Measurements from ENCODE around the gene ARHGAP6. TPM values are rescaled to one million over a fixed set of nuclear protein-coding genes. Genes with fewer than 3 reads are reported as not detected.
"Not testable (repeated sequence)": the region's sequence is repeated elsewhere in the genome, so short reads cannot be mapped to it uniquely, and the experiment has no call there.

ARHGAP6 gene
- total RNA-seq, 1 experiment from 2014 or later, result 0.44 TPM

DNA sequence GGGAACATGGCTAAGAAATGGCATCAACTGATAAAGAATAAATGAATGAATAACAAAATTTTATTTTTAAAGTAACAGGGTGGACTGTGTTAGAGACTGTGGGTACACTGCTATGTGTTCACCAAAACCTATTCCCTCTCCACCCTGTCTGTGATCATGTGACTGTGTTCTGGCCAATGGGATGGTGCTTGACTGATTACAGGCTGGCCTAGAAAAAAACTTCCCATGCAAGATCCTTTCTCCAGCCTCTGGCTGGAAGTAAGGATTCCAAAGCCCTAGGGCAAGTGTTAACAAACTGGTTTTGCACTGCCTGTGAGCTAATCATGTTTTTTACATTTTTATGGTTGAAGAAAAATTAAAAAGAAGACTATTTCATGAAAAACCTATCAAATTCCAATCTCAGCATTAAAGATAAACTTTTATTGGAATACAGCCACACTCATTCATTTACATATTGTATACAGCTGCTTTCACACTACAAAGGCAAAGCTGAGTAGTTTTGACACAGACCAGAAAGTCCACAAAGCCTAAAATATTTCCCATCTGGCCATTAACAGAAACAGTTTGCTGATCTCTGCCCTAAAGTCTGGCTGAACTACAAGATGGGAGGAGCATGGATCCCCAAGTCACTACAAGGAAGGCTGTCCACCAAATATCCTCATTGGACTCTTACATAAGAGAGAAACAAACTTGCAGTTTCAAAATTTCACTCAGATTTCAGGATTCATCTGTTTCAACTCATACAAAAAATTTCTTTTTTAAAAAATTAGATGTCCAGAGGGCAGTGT is 133.2 kb downstream of the ARHGAP6 start:
- peak; percentile 22 for DNase-seq (ENCODE audit: low read depth)

DNA sequence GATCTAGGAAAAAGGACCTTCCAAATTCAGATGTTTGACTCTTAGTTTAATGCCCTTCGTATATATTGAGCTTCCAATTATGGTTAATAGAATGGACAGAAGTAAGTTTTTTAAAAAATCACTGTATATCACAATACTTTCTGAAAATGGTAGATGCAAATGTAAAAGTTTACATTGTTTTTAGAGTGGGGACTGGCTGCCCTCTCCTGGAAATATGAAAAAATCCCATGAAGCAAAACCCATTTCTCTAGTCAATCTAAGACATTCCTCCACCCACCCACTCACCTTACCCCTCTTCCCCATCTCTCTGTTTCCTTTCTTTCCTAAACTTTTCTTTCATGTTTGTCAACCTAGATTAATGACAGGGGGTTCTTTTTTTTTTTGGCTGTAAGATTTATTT is 134.5 kb downstream of the ARHGAP6 start:
- peak; percentile 17 for DNase-seq (ENCODE audit: low read depth)

DNA sequence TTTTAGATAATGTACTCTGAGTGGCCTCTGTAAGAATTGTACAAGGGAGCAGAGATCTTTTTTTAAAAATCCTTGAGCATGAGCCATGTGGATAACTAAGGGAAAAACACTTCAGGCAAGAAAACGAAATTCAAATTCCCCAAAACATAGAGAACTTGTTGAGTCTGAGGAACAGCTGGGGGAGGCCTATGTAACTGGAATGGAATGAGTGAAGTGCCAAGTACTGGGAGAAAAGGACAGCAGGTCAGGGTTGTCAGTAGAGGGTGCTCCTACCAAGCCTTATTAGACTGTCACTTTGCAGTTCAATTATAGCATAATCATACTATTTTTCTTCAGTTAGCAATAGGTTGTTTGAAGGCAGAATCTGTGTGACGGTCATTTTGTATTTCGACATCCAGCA is 135.1 kb downstream of the ARHGAP6 start:
- peak; percentile 4 for DNase-seq (ENCODE audit: low read depth)

DNA sequence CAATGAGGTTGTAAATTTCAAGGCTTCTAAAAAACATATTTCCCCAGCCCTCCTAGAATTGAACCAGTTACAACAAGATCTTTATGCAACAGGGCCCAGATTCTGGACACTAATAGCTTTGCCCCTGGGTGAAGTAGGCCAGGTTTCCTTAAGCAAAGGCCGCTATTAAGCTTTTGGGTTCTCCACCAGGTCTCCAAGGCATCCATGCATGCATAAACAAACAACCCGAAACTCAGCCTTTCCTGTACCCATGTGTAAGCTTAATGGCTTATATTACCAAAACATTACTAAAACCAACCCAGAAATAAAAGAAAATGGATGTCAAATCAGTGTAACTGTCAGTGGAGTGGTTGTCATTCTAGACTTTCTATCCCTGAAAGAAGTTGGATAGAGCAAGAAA is 137.1 kb downstream of the ARHGAP6 start:
- no peak for DNase-seq (ENCODE audit: low read depth)

DNA sequence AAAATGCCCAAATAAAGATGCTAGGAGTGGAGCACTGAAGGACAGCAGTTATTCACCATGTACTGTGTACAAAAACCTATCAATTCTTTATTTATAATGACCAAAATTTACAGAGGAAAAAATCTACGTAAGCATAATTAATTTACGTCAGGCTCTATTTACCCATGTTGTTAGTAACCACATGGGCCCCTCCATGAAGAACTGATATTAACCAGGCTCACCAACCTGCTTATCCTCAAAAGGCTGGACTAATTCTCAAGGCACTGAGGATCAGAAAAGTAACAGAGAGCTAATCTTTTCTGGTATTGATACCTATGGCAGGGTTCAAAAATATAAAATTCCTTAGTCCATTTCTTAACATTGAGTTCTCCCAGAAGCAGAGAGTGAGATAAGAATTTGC is 140.0 kb downstream of the ARHGAP6 start:
- no peak for DNase-seq (ENCODE audit: low read depth)

DNA sequence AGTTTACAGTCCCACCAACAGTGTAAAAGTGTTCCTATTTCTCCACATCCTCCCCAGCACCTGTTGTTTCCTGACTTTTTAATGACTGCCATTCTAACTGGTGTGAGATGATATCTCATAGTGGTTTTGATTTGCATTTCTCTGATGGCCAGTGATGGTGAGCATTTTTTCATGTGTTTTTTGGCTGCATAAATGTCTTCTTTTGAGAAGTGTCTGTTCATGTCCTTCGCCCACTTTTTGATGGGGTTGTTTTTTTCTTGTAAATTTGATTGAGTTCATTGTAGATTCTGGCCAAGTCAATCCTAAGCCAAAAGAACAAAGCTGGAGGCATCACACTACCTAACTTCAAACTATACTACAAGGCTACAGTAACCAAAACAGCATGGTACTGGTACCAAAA is 146.5 kb downstream of the ARHGAP6 start:
- DNase-seq (ENCODE audit: low read depth), result not testable (repeated sequence)

DNA sequence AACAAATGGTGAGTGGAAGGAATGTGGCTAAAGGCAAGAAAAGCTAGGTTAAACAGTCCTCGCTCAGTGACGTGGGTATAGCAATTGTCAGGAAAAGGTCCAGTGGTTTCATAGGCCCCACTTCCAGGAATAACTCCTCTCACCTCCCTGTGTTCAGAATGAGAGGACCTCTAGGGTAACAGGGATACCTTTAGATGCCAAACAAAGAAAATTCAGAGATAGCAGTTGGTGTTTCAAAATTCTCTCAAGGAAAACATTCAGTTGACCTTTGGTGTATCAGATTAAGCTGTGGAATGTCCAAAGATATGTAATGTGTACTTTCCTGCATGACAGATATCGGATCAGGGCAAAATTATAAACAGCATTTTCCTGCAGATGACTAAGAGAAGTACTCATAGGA is 155.9 kb downstream of the ARHGAP6 start:
- peak; percentile 19 for DNase-seq (ENCODE audit: low read depth)

DNA sequence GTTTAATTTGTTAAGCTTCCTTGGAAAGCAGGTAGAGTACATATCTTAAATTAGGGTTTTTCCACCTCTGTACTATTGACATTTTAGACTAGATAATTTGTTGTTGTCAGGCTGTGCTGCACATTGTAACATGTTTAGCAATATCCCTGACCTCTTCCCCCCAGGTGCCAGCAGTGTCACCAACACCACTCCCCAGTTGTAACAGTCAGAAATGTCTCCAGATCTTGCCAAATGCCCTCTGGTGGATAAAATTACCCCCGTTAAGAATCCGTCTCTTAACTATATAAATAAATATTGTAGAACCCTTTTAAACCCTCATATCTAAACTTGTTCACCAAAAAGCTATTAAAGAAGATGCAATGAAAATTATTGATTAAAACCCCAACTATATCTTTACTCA is 161.5 kb downstream of the ARHGAP6 start:
- peak; percentile 1 for DNase-seq (ENCODE audit: low read depth)

DNA sequence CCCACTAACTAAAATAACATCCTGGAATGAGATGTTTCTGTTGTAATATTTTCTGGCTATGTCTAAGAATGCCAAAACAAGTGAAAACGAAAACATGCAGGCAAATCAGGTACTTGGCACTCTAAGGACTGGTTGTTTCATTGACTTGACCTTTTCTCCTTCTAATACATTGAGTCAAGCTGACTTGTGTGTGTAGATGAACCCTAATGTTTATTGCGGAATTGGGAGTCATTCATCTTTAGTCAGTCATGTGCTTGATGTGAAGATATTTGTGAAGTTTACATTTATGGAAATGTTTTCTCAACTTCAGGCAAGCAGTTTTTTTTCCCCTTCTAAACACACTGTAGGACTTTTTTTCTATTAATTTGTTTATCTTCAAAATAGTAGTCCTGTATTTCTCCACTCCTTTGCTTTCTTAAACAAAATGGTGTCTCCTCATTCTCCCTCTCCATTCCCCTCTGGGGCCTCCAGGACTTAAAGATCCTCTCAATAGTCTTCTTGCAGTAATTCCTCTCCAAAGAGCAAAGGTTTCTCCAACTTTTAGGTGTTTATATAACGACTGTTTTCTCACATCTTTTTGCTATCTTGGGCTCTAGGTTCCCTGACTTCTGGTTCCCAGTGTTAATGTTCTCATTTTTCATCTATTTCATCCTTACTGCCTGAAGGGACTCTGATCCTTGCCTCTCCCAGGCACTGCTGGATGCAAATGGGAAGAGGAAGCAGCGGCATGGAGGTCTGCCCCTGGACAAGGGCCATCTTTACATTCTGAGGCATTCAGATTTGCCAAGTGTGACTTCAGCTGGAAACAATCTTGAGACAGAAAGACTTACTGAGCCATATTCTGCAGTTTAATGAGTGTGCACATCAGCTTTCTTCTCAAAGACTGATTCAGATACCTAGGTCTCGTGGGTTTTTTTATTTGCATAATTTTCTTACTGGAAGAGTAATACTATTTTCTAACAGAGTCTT is 166.4 kb downstream of the ARHGAP6 start:
- DNase-seq (ENCODE audit: low read depth), result peak; percentile 62

DNA sequence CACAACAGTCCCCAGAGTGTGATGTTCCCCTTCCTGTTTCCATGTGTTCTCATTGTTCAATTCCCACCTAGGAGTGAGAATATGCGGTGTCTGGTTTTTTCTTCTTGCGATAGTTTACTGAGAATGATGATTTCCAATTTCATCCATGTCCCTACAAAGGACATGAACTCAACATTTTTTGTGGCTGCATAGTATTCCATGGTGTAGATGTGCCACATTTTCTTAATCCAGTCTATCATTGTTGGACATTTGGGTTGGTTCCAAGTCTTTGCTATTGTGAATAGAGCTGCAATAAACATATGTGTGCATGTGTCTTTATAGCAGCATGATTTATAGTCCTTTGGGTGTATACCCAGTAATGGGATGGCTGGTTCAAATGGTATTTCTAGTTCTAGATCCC is 174.3 kb downstream of the ARHGAP6 start:
- not testable (repeated sequence) for DNase-seq (ENCODE audit: low read depth)

DNA sequence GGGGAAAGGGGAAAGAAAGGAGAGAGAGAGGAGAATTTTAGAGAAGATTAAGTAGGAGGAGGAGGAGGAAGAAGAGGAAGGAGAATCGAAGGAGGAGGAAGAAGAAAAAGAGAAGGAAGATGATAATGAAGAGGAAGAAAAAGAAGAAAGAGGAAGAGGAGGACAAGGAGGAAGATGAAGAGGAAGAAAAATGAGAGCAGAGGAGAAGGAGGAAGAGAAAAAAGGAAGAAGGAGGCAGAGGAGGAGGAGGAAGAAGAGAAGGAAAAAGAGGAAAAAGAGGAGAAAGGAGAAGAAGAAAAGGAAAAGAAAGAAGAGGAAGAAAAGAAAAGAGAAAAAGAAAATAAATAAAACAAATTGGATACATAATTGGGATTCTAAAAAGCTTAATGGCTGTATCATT is 181.4 kb downstream of the ARHGAP6 start:
- no peak for DNase-seq (ENCODE audit: low read depth)

DNA sequence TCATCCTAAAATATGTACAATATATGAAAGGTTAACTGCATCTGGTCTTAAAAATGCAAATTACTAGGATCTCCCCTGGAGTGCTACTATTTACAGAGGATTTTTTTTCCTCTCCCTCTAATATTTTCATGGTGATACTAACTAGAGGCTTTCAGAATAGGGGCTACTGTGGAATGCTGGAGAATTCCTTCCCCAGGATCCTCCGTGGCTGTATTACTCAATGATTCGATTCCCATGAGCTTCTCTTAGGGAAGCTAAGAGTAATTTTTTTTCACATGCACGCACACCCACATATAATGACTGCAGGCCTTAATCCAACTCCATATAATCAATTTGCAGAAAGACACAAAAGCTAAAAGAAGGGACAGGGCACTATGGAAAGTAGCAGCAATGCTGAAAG is 184.7 kb downstream of the ARHGAP6 start:
- no peak for DNase-seq (ENCODE audit: low read depth)

DNA sequence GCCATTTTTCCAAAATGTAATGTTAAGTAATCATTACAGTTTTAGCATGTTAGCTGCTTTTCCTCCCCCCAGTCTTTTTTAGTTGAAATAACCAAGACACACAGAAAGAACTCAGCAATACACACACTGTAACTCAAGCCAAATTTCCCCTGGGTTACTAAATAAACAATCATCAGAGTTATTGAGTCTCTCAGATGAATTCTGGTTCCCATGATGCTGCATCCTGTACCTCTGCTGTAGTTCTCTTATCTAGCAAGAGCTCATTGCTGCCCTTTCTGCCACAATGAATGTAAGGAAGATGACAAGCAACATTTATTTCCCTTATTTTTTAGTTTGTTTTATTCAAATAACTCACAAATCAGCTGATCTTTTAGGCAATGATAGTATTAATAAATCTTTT is 185.1 kb downstream of the ARHGAP6 start:
- DNase-seq (ENCODE audit: low read depth), result no peak

DNA sequence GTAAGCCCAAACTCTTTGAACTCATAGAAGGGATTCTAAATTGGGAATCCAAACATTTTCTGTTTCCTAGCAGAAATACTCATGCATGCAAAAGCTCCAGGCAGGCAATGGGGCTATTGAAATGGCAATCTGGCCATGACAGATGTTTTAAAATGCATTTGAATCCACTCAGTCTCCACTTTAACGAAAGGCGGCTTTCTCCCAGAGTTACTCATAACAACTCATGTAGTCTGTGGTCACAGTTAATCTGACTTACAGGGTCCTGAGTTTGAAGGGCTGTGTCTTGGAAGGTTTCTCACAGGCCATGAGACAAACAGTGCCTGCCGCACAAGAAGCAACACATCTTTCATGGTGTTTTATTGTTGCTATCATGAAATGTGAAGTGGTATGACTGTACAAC is 186.8 kb downstream of the ARHGAP6 start:
- DNase-seq (ENCODE audit: low read depth), result no peak

DNA sequence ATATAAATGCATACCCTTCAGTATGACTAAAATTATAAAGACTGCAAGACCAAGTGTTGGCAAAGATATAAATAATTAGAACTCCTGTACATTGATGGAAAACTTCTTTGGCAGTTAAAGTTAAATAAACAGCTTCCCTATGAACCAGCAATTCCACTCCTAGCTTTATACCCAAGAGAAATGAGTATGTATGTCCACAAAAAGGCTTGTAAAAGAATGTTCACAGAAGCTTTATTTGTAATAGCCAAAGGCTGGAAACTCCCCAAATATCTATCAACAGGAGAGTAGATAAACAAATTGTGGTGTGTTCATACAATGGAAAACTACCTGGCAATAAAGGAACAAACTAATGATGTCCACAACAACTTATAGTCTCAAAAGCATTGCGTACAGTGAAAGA is 187.7 kb downstream of the ARHGAP6 start:
- no peak for DNase-seq (ENCODE audit: low read depth)

DNA sequence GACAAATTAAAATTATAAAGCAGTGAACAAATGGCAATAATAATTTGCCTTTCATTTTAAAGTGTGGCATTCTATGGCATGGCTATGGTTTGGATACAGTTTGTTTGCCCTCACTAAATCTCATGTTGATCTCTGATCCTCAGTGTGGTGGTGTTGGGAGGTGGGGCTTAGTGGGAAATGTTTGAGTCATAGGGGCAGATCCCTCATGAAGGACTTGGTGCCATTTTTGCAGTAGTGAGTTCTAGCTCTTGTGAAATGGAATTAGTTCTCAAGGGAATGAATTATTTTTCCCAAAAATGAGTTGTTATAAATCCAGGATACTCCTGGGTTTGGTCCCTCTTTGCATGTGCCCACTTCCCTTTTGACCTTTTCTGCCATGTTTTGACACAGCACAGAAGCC is 191.1 kb downstream of the ARHGAP6 start:
- peak; percentile 38 for DNase-seq (ENCODE audit: low read depth)

DNA sequence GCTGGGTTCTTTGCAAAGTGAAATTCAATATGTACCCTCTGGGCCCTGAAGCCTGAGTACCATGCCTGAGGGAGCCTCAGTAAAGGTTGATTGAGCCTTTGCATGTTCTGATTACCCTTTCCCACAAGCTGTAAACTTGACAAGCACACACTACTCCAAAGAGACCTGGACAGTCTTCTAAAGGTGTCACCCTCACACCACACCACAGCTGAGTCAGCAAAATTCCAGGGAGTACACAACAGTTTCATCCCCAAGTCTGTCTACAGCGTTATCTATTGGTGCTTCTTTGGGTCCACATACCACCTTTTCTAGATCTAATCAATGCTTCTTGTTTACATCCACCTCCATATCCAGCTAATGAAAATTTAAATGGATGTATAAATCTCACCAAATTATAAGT is 191.7 kb downstream of the ARHGAP6 start:
- no peak for DNase-seq (ENCODE audit: low read depth)

DNA sequence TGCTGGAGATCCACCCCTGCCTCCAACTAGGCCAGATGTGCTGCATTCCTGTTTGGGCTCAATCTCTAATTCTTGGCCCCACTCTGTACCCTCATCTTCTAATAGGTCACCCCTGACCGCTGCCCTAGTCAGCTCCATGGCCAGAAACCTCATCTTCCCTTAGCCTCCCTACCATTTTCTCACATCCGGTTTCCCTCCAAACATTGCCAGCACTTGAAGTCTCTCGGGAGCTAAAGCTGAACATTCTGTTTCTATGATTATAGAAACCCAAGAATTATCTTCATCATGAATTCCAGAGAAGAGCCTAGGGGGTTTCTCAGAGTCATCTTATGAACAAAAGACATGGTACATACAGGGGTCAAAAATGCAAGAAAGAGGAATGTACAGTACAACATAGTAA is 192.8 kb downstream of the ARHGAP6 start:
- no peak for DNase-seq (ENCODE audit: low read depth)

DNA sequence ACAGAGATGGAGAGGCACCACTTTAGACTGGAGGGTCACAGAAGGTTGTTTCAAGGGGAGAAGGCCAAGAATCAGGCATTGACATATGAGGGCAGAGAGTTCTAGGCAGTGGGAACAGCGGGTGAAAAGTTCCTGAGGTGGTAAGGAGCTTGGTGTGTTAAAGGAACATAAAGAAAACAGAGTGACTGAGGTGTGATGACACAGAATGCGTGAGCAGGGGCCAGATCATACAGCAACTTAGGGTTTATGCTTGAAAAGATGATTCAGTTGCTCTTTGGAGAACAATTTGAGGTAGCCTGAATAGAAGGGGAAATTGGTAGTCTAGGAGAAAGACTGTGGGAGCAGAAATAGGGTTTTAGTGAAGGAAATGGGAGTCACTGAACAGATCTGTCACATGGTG is 193.3 kb downstream of the ARHGAP6 start:
- no peak for DNase-seq (ENCODE audit: low read depth)

DNA sequence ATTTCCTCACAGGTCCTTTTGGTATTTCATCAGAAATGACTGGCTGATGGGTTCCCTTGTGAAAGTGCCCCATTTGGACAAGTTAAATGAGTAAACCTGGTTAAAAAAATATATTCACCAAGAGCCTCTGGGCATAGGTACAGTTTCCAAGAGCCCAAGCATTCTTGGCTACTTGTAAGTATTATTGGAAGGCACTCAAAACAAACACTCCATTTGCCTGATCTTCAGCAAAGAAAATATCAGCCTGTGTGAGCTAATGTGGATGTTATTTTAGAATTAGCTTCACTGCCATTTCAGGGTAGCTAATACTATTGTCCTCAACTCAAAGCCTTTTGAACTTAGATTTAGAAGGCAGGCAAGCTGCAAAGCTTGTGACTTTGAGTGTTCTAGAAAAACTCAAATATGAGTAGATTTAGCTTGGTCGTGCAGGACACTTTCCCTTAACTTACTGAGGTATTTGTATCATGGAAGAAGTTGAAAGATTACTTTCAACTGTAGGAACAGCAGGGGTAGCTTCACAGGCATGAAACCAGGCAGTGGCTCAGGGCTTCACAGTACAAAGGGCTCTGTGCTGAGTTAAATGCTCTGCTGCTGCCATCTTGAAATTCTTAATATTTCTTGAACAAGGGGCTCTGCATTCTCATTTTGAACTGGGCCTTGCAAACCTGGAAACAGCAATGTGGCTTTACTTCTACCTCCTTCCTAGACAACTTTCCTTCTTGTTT is 195.3 kb downstream of the ARHGAP6 start:
- DNase-seq (ENCODE audit: low read depth), result peak; percentile 90

DNA sequence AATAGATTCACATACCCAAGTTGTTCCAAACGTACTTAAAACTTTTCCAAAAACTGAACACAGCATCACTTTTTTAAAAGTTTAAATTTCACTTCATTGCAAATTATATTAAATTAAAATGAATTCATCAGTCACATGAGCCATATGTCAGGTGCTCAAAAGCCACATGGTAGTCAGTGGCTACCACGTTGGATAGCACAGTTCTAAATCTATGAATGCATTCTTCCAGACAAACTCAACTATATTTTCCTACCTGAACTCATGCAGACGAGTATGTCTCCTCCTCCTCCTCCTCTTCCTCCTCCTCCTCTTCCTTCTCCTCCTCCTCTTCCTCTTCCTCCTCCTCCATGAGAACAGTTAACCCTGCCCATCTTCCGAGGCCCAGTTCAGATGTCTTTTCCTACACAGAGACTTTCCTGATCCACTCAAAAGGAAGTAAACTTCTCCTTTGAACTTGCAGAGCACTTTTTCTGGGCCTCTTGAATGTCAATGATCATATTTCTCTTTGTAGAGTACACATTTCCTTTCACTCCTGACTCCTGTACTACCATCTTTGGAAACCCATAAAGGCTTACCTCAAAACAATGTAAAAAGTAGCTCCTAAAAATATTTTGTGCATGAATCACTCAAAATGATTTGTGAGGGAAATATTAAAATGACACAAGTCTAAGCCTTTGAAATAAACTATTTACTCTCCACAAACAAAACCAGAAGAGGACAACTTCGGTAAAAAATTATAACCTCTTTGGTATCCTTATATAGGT is 199.9 kb downstream of the ARHGAP6 start:
- DNase-seq (ENCODE audit: low read depth), result peak; percentile 61

Data from M059J (cell line).